CD14-positive monocyte (primary cell): ENCODE data around the gene HAP1. TPM values are rescaled to one million over a fixed set of nuclear protein-coding genes. Genes with fewer than 3 reads are reported as not detected.
A peak's percentile ranks its signal among the peaks of the same experiment; 100 is the strongest.

ENCODE experiments used
- DNase-seq, 3 donors: peaks; one replicate each; pipeline ENCODE4 v3.0.0-alpha.2; 2011 to 2022
- H2AFZ ChIP-seq: 2 replicates; pipeline ENCODE4 v1.6.0; 2012; ENCODE audit warnings: mild to moderate bottlenecking, low read depth, low read length, inconsistent platforms; ENCODE audit not compliant: insufficient read depth, poor library complexity, severe bottlenecking
- H3K27ac ChIP-seq, 2 donors: 1 replicate in 1 of 2; 2 replicates in 1 of 2; pipeline ENCODE4 v1.5.1; 2012 to 2013; ENCODE audit warnings: low read length in 2 of 2, control low read depth in 1 of 2, inconsistent platforms in 1 of 2, low read depth in 1 of 2, mild to moderate bottlenecking in 1 of 2
- H3K27me3 ChIP-seq, 2 donors: one replicate each; pipeline versions ENCODE4 v1.6.0 to v1.6.1; 2011 to 2013; ENCODE audit warnings: low read length in 2 of 2; ENCODE audit not compliant: control insufficient read depth in 2 of 2, insufficient read depth in 2 of 2
- H3K36me3 ChIP-seq, 2 donors: replicated peaks in 1 of 2; 1 replicate in 1 of 2; 2 replicates in 1 of 2; pipeline versions ENCODE4 v1.5.1 to v1.6.1; 2012 to 2013; ENCODE audit warnings: low read length in 2 of 2, control low read depth in 1 of 2, inconsistent platforms in 1 of 2, mild to moderate bottlenecking in 1 of 2; ENCODE audit not compliant: insufficient read depth in 2 of 2, control insufficient read depth in 1 of 2
- H3K4me1 ChIP-seq, 2 donors: 1 replicate in 1 of 2; 2 replicates in 1 of 2; pipeline versions ENCODE4 v1.5.1 to v1.6.1; 2012 to 2013; ENCODE audit warnings: low read length in 2 of 2, control low read depth in 1 of 2, inconsistent platforms in 1 of 2, mild to moderate bottlenecking in 1 of 2, moderate library complexity in 1 of 2; ENCODE audit not compliant: insufficient read depth in 2 of 2, control insufficient read depth in 1 of 2
- H3K4me2 ChIP-seq: replicated peaks from 2 replicates; pipeline ENCODE3; 2012; ENCODE audit warnings: low read length, moderate library complexity, mild to moderate bottlenecking; ENCODE audit not compliant: poor library complexity, severe bottlenecking; ENCODE audit errors: extremely low read depth
- H3K4me3 ChIP-seq, 3 experiments: fragments of 200-600 bp in 1 of 3; sonication (generic) in 1 of 3; replicated peaks in 1 of 3; 1 replicate in 2 of 3; 2 replicates in 1 of 3; pipeline ENCODE4 v1.5.1; 2011 to 2013; ENCODE audit warnings: low read length in 3 of 3, mild to moderate bottlenecking in 3 of 3, control low read depth in 2 of 3, low read depth in 2 of 3, inconsistent platforms in 1 of 3, moderate library complexity in 1 of 3
- H3K79me2 ChIP-seq: 2 replicates; pipeline ENCODE4 v1.6.0; 2012; ENCODE audit warnings: mild to moderate bottlenecking, control low read depth, inconsistent platforms, low read length, moderate library complexity; ENCODE audit not compliant: insufficient read depth
- H3K9ac ChIP-seq: 2 replicates; pipeline ENCODE4 v1.6.0; 2017; ENCODE audit warnings: low read length, mild to moderate bottlenecking; ENCODE audit not compliant: insufficient read depth, poor library complexity, severe bottlenecking
- H3K9me3 ChIP-seq, 2 donors: replicated peaks in 1 of 2; 1 replicate in 1 of 2; 2 replicates in 1 of 2; pipeline versions ENCODE4 v1.5.1 to v1.6.1; 2012 to 2013; ENCODE audit warnings: low read length in 2 of 2, control low read depth in 1 of 2; ENCODE audit not compliant: control insufficient read depth in 1 of 2, insufficient read depth in 1 of 2
- H4K20me1 ChIP-seq: 2 replicates; pipeline ENCODE4 v1.6.0; 2012; ENCODE audit warnings: mild to moderate bottlenecking, low read length, control low read depth, moderate library complexity; ENCODE audit not compliant: insufficient read depth
- H3K27ac Mint-ChIP-seq, 7 donors: one replicate each; pipeline ENCODE4 v1.8.0; 2020; ENCODE audit warnings: mild to moderate bottlenecking in 7 of 7, mixed read lengths in 7 of 7, moderate library complexity in 6 of 7, inconsistent platforms in 2 of 7
- H3K27me3 Mint-ChIP-seq, 3 donors: one replicate each; pipeline ENCODE4 v1.8.0; 2021 to 2022; ENCODE audit warnings: low read depth in 3 of 3, mild to moderate bottlenecking in 3 of 3, mixed read lengths in 3 of 3, moderate library complexity in 3 of 3, inconsistent platforms in 1 of 3
- H3K36me3 Mint-ChIP-seq, 2 donors: one replicate each; pipeline ENCODE4 v1.8.0; 2020; ENCODE audit warnings: mixed read lengths in 2 of 2, inconsistent platforms in 1 of 2, mild to moderate bottlenecking in 1 of 2
- H3K4me1 Mint-ChIP-seq: one replicate; pipeline ENCODE4 v1.8.0; 2020; ENCODE audit warnings: mild to moderate bottlenecking, mixed read lengths
- H3K4me3 Mint-ChIP-seq, 2 donors: one replicate each; pipeline ENCODE4 v1.8.0; 2020; ENCODE audit warnings: mild to moderate bottlenecking in 2 of 2, mixed read lengths in 2 of 2, moderate library complexity in 1 of 2
- H3K9me3 Mint-ChIP-seq, 7 donors: one replicate each; pipeline ENCODE4 v1.8.0; 2020 to 2022; ENCODE audit warnings: mixed read lengths in 7 of 7, mild to moderate bottlenecking in 6 of 7, moderate library complexity in 6 of 7, inconsistent platforms in 2 of 7
- CTCF ChIP-seq: fragments of 200-600 bp; IDR thresholded peaks from one replicate; pipeline ENCODE4 v1.8.0; 2022; ENCODE audit warnings: antibody characterized with exemption, mild to moderate bottlenecking
- WGBS: methylation state at CpG from one replicate; pipeline ENCODE4 v1.1.5; 2013; ENCODE audit warnings: missing lambda C conversion rate; ENCODE audit not compliant: insufficient coverage; 5-methylcytosine and 5-hydroxymethylcytosine counted together
- intact Hi-C, 2 donors: fragments of 100-400 bp; cut with micrococcal nuclease; formaldehyde crosslinking; loops; one replicate each; pipeline versions ENCODE4 v1.15.0 to v1.15.1; 2023
- polyA plus RNA-seq, 3 donors: library from polyadenylated mRNA; depleted of rRNA in 1 of 3; unstranded in 2 of 3; stranded (reverse) in 1 of 3; fragments of 300-500 nt in 2 of 3; fragments of >200 nt in 1 of 3; fragmentation: Illumina TruSeq in 2 of 3; gene quantifications; 1 replicate in 2 of 3; 2 replicates in 1 of 3; pipeline ENCODE4 v1.2.3, GENCODE V29; 2012 to 2021

Gene HAP1
- polyA plus RNA-seq, 3 donors: not detected

DNA sequence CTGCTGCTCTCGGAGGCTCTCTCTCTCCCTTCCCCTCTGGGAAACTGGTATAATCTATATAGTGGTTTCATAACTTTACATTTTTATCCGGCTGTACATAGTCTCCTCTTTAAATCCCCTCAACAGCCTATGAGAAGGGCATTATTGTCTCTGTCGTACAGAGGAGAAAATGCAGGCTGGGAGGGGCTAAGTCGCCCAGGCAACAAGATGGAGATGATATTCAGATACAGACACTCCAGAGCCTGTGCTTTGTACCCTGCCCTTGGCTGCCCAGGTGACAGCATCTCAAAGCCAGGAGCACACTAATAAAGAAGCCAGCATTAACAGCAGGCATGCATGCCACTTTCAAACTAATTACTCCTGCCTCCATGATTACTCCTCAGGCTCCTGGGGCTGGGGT is 50.4 kb downstream of the HAP1 start:
- no peak overlapping the region for H3K9ac ChIP-seq
- Mint-ChIP-seq H3K9me3 (peaks cover 0 to 5% (median 3%) of the 10 kb centered on the region in 7 donors), H3K36me3 (peaks cover 0 to 3% of the 10 kb centered on the region in 2 donors), H3K4me1 (peaks cover 36% of the 10 kb centered on the region), H3K27ac (peak overlapping the region in 1 of 7 donors; percentile 66), H3K4me3 (no peak overlapping the region), H3K27me3 (peaks cover 2 to 10% (median 2%) of the 10 kb centered on the region in 3 donors)
- no peak for DNase-seq
- intact Hi-C loops: no loop called here
- no peaks in the 10 kb centered on the region for H3K27me3 ChIP-seq
- H3K27ac ChIP-seq: no peak overlapping the region
- WGBS: no CpG with 5 or more reads among the region's 4 CpGs
- H3K4me2 ChIP-seq: no peak overlapping the region
- no peak for TF ChIP-seq CTCF
- no peaks in the 10 kb centered on the region for H3K36me3 ChIP-seq
- H3K4me3 ChIP-seq: no peak overlapping the region
- no peaks in the 10 kb centered on the region for H4K20me1 ChIP-seq
- H3K79me2 ChIP-seq: no peaks in the 10 kb centered on the region
- no peaks in the 10 kb centered on the region for H3K9me3 ChIP-seq
- no peak overlapping the region for H2AFZ ChIP-seq
- H3K4me1 ChIP-seq: peaks cover 19 to 36% of the 10 kb centered on the region in 2 donors

DNA sequence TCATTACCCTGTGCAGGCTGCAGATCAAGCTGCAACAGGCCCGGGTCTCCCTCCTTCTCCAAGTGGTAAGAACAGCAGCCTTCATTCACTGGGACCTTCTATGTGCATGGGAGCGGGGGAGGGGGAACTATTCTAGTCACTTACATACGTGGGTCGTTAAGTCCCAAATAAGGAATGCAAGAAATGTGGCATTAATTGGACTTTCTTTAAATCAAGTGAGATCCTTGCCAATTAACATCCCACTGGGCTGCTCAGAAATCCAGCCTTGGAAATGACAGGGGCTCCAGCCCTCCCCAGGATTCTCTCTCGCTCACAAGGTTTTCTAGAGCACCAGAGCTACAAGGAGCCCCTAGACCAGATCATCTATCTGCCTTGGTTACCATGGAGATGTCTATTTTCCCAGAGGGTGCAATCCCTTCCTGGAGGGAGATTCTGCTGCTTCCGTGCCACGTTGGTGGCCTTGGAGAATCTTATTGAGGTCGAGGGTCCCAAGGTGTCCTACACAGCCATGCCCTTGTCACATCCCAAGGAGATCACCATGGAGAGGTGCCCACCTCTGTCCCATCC is 50.9 kb downstream of the HAP1 start:
- H3K4me3 ChIP-seq: no peak overlapping the region
- Mint-ChIP-seq H3K4me3 (no peak overlapping the region), H3K4me1 (peaks cover 41% of the 10 kb centered on the region), H3K36me3 (peaks cover 0 to 3% of the 10 kb centered on the region in 2 donors), H3K9me3 (peaks cover 0 to 6% (median 3%) of the 10 kb centered on the region in 7 donors), H3K27me3 (peaks cover 2 to 5% (median 2%) of the 10 kb centered on the region in 3 donors), H3K27ac (no peak overlapping the region)
- H3K9ac ChIP-seq: no peak overlapping the region
- no peak for DNase-seq
- no peak overlapping the region for H3K27ac ChIP-seq
- no peaks in the 10 kb centered on the region for H3K36me3 ChIP-seq
- H3K9me3 ChIP-seq: no peaks in the 10 kb centered on the region
- no peak for TF ChIP-seq CTCF
- no peak overlapping the region for H3K4me2 ChIP-seq
- H4K20me1 ChIP-seq: no peaks in the 10 kb centered on the region
- H2AFZ ChIP-seq: no peak overlapping the region
- intact Hi-C loops: no loop called here
- no peaks in the 10 kb centered on the region for H3K27me3 ChIP-seq
- no peaks in the 10 kb centered on the region for H3K79me2 ChIP-seq
- H3K4me1 ChIP-seq: peaks cover 24 to 41% of the 10 kb centered on the region in 2 donors
- 100% methylated on average over 2 of the region's 8 CpGs for WGBS
